SK-N-SH (cell line): Measurements from ENCODE around the gene CDCA3.

Experiments used
- TAF1 ChIP-seq: IDR thresholded peaks from 2 replicates; pipeline ENCODE4 v1.6.1; 2012; ENCODE audit warnings: low read depth, mild to moderate bottlenecking, low read length, moderate library complexity, borderline replicate concordance
- YY1 ChIP-seq: IDR thresholded peaks from 2 replicates; pipeline ENCODE4 v1.4.0; 2012; ENCODE audit warnings: low read depth, mild to moderate bottlenecking
- TF ChIP-seq, protein P1 (sequence below): fragments of 150-350 bp; IDR thresholded peaks from 2 replicates; pipeline ENCODE4 v1.6.1; 2017; ENCODE audit warnings: antibody characterized with exemption, low read length, low read depth, borderline replicate concordance
- TF ChIP-seq, protein P2 (sequence below): fragments of 200-600 bp; sonication (generic); IDR thresholded peaks from 2 replicates; pipeline ENCODE4 v1.6.1; 2017; ENCODE audit warnings: antibody characterized with exemption, mild to moderate bottlenecking, moderate library complexity

GRCh38 chr12:6891646-6892001 lies 40.5 kb upstream of the CDCA3 start:
- TF ChIP-seq, protein P1, sequence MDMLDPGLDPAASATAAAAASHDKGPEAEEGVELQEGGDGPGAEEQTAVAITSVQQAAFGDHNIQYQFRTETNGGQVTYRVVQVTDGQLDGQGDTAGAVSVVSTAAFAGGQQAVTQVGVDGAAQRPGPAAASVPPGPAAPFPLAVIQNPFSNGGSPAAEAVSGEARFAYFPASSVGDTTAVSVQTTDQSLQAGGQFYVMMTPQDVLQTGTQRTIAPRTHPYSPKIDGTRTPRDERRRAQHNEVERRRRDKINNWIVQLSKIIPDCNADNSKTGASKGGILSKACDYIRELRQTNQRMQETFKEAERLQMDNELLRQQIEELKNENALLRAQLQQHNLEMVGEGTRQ, result no peak
- TF ChIP-seq TAF1 (no peak), YY1 (no peak)
- TF ChIP-seq, protein P2, sequence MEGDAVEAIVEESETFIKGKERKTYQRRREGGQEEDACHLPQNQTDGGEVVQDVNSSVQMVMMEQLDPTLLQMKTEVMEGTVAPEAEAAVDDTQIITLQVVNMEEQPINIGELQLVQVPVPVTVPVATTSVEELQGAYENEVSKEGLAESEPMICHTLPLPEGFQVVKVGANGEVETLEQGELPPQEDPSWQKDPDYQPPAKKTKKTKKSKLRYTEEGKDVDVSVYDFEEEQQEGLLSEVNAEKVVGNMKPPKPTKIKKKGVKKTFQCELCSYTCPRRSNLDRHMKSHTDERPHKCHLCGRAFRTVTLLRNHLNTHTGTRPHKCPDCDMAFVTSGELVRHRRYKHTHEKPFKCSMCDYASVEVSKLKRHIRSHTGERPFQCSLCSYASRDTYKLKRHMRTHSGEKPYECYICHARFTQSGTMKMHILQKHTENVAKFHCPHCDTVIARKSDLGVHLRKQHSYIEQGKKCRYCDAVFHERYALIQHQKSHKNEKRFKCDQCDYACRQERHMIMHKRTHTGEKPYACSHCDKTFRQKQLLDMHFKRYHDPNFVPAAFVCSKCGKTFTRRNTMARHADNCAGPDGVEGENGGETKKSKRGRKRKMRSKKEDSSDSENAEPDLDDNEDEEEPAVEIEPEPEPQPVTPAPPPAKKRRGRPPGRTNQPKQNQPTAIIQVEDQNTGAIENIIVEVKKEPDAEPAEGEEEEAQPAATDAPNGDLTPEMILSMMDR, result no peak
